ENCODE data around the gene FMO2. TPM values are rescaled to one million over a fixed set of nuclear protein-coding genes. Genes with fewer than 3 reads are reported as not detected.

FMO2 gene
- total RNA-seq, 1 donor: 2.9 TPM

DNA sequence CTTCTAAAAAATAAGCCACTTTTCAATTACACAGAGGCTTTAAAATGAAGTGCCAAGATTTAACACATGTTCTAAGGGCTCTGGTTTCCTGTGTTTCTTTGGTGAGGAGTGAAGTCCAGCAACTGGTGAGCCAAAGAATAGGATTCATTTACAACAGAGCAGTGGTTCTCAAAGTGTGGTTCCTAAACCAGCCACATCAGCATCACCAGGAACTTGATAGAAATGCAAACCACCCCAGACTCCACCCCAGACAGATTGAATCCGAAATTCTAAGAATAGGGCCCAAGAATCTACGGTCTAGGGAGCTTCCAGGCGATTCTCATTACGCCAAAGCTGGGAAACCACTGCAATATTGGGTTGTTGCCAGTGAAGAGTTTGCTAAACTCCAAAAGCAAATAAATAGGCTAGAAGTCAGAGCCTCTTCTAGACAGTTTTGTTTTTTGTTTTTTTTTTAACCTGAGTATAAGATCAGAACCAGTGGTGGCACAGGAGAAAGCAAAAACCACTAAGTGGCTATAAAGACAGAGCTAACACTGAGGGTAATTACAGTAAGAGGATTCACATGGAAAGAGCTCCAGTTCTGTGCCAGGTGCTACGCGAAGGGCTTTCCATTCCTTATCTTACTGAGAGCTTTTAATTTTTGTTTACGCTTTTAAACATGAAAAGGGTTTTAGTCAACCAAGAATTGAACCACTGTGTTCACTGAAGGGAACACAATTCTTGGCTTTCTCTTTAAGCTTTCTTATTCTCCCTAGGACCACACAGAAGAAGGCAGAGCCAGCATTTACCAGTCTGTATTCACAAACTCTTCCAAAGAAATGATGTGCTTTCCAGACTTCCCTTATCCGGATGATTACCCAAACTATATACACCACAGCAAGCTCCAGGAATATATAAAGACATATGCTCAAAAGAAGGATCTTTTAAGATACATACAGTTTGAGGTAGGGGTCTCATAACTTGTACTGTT is 42.4 kb upstream of the FMO2 start:
- TF ChIP-seq, protein P1, sequence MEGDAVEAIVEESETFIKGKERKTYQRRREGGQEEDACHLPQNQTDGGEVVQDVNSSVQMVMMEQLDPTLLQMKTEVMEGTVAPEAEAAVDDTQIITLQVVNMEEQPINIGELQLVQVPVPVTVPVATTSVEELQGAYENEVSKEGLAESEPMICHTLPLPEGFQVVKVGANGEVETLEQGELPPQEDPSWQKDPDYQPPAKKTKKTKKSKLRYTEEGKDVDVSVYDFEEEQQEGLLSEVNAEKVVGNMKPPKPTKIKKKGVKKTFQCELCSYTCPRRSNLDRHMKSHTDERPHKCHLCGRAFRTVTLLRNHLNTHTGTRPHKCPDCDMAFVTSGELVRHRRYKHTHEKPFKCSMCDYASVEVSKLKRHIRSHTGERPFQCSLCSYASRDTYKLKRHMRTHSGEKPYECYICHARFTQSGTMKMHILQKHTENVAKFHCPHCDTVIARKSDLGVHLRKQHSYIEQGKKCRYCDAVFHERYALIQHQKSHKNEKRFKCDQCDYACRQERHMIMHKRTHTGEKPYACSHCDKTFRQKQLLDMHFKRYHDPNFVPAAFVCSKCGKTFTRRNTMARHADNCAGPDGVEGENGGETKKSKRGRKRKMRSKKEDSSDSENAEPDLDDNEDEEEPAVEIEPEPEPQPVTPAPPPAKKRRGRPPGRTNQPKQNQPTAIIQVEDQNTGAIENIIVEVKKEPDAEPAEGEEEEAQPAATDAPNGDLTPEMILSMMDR (IDR thresholded peaks at IDR 0.05; ENCODE audit: extremely low read depth, low read depth, low read length): no peak
- H3K79me2 ChIP-seq (ENCODE audit: insufficient read depth, low read length): no peaks in the 10 kb centered on the region
- no peaks in the 10 kb centered on the region for H4K20me1 ChIP-seq (ENCODE audit: insufficient read depth, low read length)
- DNase-seq (ENCODE audit: insufficient read length, low spot score, missing footprints): peak; percentile 76
- H2AFZ ChIP-seq (ENCODE audit: low read length): peak overlapping the region; percentile 62
- no peaks in the 10 kb centered on the region for H3K36me3 ChIP-seq (ENCODE audit: insufficient read depth, low read length)
- H3K27me3 ChIP-seq (ENCODE audit: insufficient read depth, low read length): no peaks in the 10 kb centered on the region
- H3K4me3 ChIP-seq (ENCODE audit: insufficient read depth, low read length): peak overlapping the region; percentile 4
- peaks cover 20% of the 10 kb centered on the region for H3K4me1 ChIP-seq (ENCODE audit: insufficient read depth, low read length)
- no peaks in the 10 kb centered on the region for H3K9me3 ChIP-seq (ENCODE audit: low read depth, low read length)
- H3K4me2 ChIP-seq (ENCODE audit: insufficient read depth, low read length): peak overlapping the region; percentile 44
- peak overlapping the region; percentile 68 for H3K27ac ChIP-seq (ENCODE audit: low read depth, low read length)

DNA sequence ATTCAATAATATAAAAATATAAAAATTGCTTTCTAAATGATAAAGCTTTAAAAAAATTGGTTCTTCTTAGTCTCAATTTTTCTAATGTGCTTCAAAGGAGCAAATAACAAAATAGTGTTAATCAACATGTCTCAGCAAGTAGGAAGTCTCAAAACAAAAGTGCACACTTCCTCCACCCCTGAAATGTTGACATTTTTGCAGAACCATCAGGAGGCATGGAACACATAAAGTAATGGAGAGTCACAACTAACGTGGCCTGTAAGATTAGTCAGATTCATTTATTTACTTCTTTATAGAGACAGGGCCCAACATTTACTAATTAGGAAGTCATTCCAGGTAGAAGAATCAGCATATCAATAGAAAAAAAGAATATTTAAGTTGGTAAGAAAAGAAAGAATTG is 34.9 kb upstream of the FMO2 start:
- H4K20me1 ChIP-seq (ENCODE audit: insufficient read depth, low read length): no peaks in the 10 kb centered on the region
- no peaks in the 10 kb centered on the region for H3K9me3 ChIP-seq (ENCODE audit: low read depth, low read length)
- no peak overlapping the region for H3K27ac ChIP-seq (ENCODE audit: low read depth, low read length)
- no peak for DNase-seq (ENCODE audit: insufficient read length, low spot score, missing footprints)
- TF ChIP-seq, protein P1 (IDR thresholded peaks at IDR 0.05; ENCODE audit: extremely low read depth, low read depth, low read length): no peak
- H2AFZ ChIP-seq (ENCODE audit: low read length): no peak overlapping the region
- H3K4me3 ChIP-seq (ENCODE audit: insufficient read depth, low read length): no peak overlapping the region
- no peaks in the 10 kb centered on the region for H3K79me2 ChIP-seq (ENCODE audit: insufficient read depth, low read length)
- H3K4me2 ChIP-seq (ENCODE audit: insufficient read depth, low read length): no peak overlapping the region
- H3K4me1 ChIP-seq (ENCODE audit: insufficient read depth, low read length): no peaks in the 10 kb centered on the region
- H3K36me3 ChIP-seq (ENCODE audit: insufficient read depth, low read length): no peaks in the 10 kb centered on the region
- H3K27me3 ChIP-seq (ENCODE audit: insufficient read depth, low read length): no peaks in the 10 kb centered on the region

DNA sequence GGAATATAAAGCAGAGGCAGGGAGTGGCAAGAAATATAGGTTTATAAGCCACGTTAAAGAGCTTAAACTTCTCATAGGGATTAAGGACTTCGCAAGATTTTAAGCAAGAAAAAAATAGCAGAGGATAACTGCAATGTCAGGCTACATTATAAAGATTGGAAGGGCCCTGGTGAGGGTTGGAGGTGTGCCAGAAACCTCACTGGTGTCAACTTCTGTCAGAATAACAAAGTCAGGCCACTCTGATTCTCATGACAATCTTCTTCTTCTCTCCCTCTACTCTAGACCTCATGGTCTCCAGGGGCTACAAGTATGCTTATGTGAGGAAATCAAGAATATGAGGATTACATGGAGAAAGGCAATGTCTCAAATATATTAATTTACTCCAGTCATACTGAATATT is 32.6 kb upstream of the FMO2 start:
- Histone ChIP-seq H3K27ac (ENCODE audit: low read depth, low read length) (no peak overlapping the region), H3K36me3 (ENCODE audit: insufficient read depth, low read length) (no peaks in the 10 kb centered on the region), H3K4me3 (ENCODE audit: insufficient read depth, low read length) (no peak overlapping the region), H4K20me1 (ENCODE audit: insufficient read depth, low read length) (no peaks in the 10 kb centered on the region), H3K9me3 (ENCODE audit: low read depth, low read length) (no peaks in the 10 kb centered on the region), H3K27me3 (ENCODE audit: insufficient read depth, low read length) (no peaks in the 10 kb centered on the region), H2AFZ (ENCODE audit: low read length) (no peak overlapping the region), H3K4me2 (ENCODE audit: insufficient read depth, low read length) (no peak overlapping the region), H3K79me2 (ENCODE audit: insufficient read depth, low read length) (no peaks in the 10 kb centered on the region), H3K4me1 (ENCODE audit: insufficient read depth, low read length) (no peaks in the 10 kb centered on the region)
- no peak for DNase-seq (ENCODE audit: insufficient read length, low spot score, missing footprints)
- TF ChIP-seq, protein P1 (IDR thresholded peaks at IDR 0.05; ENCODE audit: extremely low read depth, low read depth, low read length): no peak

DNA sequence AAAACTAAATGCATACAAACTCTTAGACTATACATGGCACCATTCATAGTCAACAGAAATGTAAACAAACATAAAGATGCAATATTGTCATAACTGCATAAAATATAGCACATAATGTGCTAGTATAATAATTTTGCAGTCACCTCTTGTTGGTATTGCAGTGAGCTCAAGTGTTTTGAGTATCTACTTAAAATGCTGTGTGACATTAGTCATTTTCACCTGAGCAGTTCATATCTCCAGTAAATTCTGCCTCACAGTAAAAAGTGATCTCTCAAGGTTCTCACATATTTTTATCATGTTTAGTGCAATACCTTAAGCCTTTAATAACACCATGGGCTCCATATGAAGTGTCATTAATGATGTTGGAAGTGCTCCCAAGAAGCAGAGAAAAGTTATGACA is 29.6 kb upstream of the FMO2 start:
- Histone ChIP-seq H3K4me3 (ENCODE audit: insufficient read depth, low read length) (no peak overlapping the region), H3K27me3 (ENCODE audit: insufficient read depth, low read length) (no peaks in the 10 kb centered on the region), H3K4me2 (ENCODE audit: insufficient read depth, low read length) (no peak overlapping the region), H3K9me3 (ENCODE audit: low read depth, low read length) (no peaks in the 10 kb centered on the region), H3K79me2 (ENCODE audit: insufficient read depth, low read length) (no peaks in the 10 kb centered on the region), H2AFZ (ENCODE audit: low read length) (no peak overlapping the region), H3K27ac (ENCODE audit: low read depth, low read length) (no peak overlapping the region), H3K4me1 (ENCODE audit: insufficient read depth, low read length) (no peaks in the 10 kb centered on the region), H3K36me3 (ENCODE audit: insufficient read depth, low read length) (no peaks in the 10 kb centered on the region), H4K20me1 (ENCODE audit: insufficient read depth, low read length) (no peaks in the 10 kb centered on the region)
- DNase-seq (ENCODE audit: insufficient read length, low spot score, missing footprints): no peak
- TF ChIP-seq, protein P1 (IDR thresholded peaks at IDR 0.05; ENCODE audit: extremely low read depth, low read depth, low read length): no peak

Measured in osteoblast (primary cell).